AG09319 (cell line): Measurements from ENCODE around the gene CARD9.

Experiments
- DNase-seq: peaks from one replicate; pipeline ENCODE4 v3.0.0-alpha.2; 2010; ENCODE audit warnings: low read depth; ENCODE audit errors: extremely low read depth
- TF ChIP-seq, protein P1 (sequence below): IDR thresholded peaks from 2 replicates; pipeline ENCODE4 v1.5.1; 2011; ENCODE audit warnings: low read depth, mild to moderate bottlenecking, inconsistent platforms, low read length, moderate library complexity

CARD9 gene

GRCh38 chr9:136343884-136344269 is 29.6 kb downstream of the CARD9 start:
- DNase-seq = no peak

DNA sequence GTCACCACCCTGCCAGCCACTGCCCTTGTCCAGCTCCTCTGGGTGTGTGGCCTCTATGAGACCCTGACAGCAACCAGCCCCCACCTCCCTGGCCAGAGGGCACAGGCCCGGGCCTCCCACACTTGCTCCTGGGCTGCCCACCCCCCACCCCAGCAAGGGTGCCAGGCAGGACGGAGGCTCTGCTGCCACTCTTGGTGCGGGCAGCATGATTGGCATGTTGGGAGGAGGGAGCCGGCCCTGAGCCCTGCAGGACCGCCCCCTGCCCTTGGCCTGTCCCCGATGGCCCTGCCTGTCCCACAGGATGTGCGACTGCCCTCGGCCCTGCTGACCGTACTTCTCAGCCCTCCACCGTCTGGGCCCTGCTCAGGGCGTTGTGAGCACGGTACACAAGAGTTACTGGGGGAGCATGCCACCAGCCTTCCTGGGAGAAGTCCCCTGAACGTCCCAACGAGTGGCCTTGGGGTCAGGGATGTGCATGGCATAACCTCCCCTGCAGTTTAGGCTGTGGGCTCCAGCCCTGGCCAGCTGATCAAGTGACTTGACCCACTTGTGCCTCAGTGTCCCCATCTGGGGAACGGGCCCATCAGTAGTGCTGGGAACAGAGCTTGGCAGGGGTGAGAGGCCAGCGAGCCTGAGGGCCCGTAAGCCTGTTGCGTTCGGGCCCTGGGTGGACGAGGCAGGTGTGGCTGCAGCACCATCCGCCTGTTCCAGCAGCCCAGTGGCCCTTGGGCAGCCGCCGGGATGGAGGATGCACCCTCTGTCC is 30.2 kb downstream of the CARD9 start:
- DNase-seq = no peak
- TF ChIP-seq, protein P1, sequence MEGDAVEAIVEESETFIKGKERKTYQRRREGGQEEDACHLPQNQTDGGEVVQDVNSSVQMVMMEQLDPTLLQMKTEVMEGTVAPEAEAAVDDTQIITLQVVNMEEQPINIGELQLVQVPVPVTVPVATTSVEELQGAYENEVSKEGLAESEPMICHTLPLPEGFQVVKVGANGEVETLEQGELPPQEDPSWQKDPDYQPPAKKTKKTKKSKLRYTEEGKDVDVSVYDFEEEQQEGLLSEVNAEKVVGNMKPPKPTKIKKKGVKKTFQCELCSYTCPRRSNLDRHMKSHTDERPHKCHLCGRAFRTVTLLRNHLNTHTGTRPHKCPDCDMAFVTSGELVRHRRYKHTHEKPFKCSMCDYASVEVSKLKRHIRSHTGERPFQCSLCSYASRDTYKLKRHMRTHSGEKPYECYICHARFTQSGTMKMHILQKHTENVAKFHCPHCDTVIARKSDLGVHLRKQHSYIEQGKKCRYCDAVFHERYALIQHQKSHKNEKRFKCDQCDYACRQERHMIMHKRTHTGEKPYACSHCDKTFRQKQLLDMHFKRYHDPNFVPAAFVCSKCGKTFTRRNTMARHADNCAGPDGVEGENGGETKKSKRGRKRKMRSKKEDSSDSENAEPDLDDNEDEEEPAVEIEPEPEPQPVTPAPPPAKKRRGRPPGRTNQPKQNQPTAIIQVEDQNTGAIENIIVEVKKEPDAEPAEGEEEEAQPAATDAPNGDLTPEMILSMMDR = no peak

More at GRCh38 chr9:136343884-136344269, 29.6 kb downstream of the CARD9 start:
- TF ChIP-seq, protein P1 = no peak

- TF ChIP-seq, protein P1 = no peak
- DNase-seq = no peak
Measured at GRCh38 chr9:136342181-136343120, 31.0 kb downstream of the CARD9 start.

DNA sequence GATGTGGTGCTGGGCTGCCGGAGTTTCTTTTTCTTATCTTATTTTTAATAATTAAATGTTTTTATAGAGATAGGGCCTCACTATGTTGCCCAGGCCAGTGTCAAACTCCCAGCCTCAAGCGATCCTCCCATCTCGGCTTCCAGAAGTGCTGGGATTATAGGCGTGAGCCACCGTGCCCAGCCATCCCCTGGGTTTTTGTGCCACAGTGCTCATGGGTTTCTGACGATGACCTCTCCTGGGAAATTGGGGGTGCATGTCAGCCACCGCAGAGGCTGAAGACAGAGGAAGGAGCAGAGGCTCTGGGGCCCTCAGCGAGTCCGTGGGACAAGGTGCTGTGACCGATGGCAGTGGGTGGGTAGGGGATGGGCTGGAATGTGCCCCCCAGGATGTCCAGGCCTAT is 31.7 kb downstream of the CARD9 start:
- no peak for DNase-seq

DNA sequence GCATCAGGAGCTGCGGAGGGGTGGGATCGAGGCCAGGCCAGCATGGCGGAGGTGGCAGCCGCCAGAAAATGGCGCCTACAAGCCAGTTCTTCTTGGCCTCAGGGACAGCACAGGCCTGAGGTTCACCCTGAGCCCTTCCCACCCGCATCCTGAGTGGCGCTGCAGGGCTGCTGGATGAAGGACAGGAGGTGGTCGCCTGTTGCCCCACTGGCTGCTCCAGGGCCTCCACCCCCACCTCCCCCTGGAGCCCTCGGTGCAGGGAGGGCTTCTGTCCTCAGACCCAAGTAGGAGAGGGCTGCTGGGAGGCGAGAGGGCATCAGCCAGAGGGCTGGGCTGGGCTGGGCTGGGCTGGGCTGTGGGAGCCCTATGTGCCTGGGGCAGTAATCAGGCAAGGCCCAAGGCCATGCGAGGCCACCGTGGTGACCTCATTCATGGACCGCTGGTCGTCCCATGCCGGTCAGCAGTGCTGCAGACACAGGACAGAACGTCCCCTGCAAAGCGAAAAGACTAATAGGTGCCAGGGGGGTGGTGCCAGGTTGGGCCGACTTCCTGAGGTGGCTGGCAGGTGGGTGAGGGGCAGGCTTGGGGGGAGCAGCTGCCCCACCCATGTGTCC is 32.3 kb downstream of the CARD9 start:
- TF ChIP-seq, protein P1 = no peak
- DNase-seq = no peak

More for the DNA sequence above, 31.7 kb downstream of the CARD9 start:
- TF ChIP-seq, protein P1 = no peak

- TF ChIP-seq, protein P1 = no peak
- no peak for DNase-seq
Measured at GRCh38 chr9:136340356-136341041, 33.0 kb downstream of the CARD9 start.
